H1 (cell line): Measurements from ENCODE around the gene RPS25. TPM values are rescaled to one million over a fixed set of nuclear protein-coding genes. Genes with fewer than 3 reads are reported as not detected.

Experiments used
- CTCF ChIA-PET: fragments of 300-600 bp; sonication (Branson Sonifier 250); formaldehyde crosslinking; loops from one replicate; lab custom pipeline; 2021; ENCODE audit not compliant: partially characterized antibody; lab: Charles Lee
- POLR2A ChIA-PET: fragments of 300-600 bp; sonication (Branson Sonifier 250); formaldehyde crosslinking; loops from one replicate; lab custom pipeline; 2021; ENCODE audit warnings: inconsistent platforms; ENCODE audit not compliant: partially characterized antibody; lab: Charles Lee
- DNase-seq, 2 experiments: peaks; one replicate each; pipeline versions ENCODE4 v3.0.0 to v3.0.0-alpha.2; 2010 to 2022; ENCODE audit warnings: low spot score in 2 of 2, low read depth in 1 of 2, mixed read lengths in 1 of 2
- FAIRE-seq: peaks from 2 replicates; lab custom pipeline; 2011; peaks lifted over from hg19 to GRCh38; lab: Jason Lieb, UNC
- H2AFZ ChIP-seq: 2 replicates; pipeline ENCODE4 v1.8.1; 2012; ENCODE audit warnings: low read length, inconsistent platforms
- H2AK5ac ChIP-seq: 2 replicates; pipeline ENCODE4 v1.6.1; 2013; ENCODE audit warnings: low read depth, low read length
- H2BK120ac ChIP-seq: replicated peaks from 2 replicates; pipeline ENCODE3; 2013; ENCODE audit warnings: low read depth, low read length, inconsistent platforms
- H2BK12ac ChIP-seq: 2 replicates; pipeline ENCODE4 v1.6.1; 2013; ENCODE audit warnings: low read depth, low read length
- H2BK15ac ChIP-seq: 2 replicates; pipeline ENCODE4 v1.6.1; 2013; ENCODE audit warnings: low read length
- H2BK20ac ChIP-seq: 2 replicates; pipeline ENCODE4 v1.6.1; 2013; ENCODE audit warnings: low read length
- H2BK5ac ChIP-seq: 2 replicates; pipeline ENCODE4 v1.6.1; 2013; ENCODE audit warnings: low read depth, low read length
- H3K14ac ChIP-seq: 2 replicates; pipeline ENCODE4 v1.6.1; 2013; ENCODE audit warnings: inconsistent platforms; ENCODE audit not compliant: insufficient read length
- H3K18ac ChIP-seq: 2 replicates; pipeline ENCODE4 v1.6.1; 2013; ENCODE audit warnings: low read length; ENCODE audit errors: extremely low read depth
- H3K23ac ChIP-seq: 2 replicates; pipeline ENCODE4 v1.6.1; 2013; ENCODE audit warnings: inconsistent platforms; ENCODE audit not compliant: insufficient read length
- H3K23me2 ChIP-seq: 2 replicates; pipeline ENCODE4 v1.6.1; 2013; ENCODE audit warnings: low read depth, low read length
- H3K27ac ChIP-seq: 2 replicates; pipeline ENCODE4 v1.6.1; 2011; ENCODE audit warnings: low read depth, low read length, inconsistent platforms
- H3K27me3 ChIP-seq, 4 experiments: replicated peaks in 1 of 4; 1 replicate in 1 of 4; 2 replicates in 3 of 4; pipeline versions ENCODE4 v1.6.1 to v1.8.1; 2011 to 2013; ENCODE audit warnings: low read length in 3 of 4, mild to moderate bottlenecking in 3 of 4, inconsistent platforms in 2 of 4, mixed read lengths in 2 of 4, moderate library complexity in 1 of 4; ENCODE audit not compliant: control insufficient read depth in 3 of 4, insufficient read depth in 3 of 4; ENCODE audit errors: extremely low read depth in 1 of 4
- H3K36me3 ChIP-seq, 4 experiments: 2 replicates each; pipeline versions ENCODE4 v1.6.1 to v1.8.1; 2011 to 2013; ENCODE audit warnings: mild to moderate bottlenecking in 4 of 4, low read length in 3 of 4, moderate library complexity in 2 of 4, control low read depth in 1 of 4, inconsistent platforms in 1 of 4; ENCODE audit not compliant: insufficient read depth in 4 of 4, control insufficient read depth in 2 of 4
- H3K4ac ChIP-seq: replicated peaks from 2 replicates; pipeline ENCODE3; 2013; ENCODE audit warnings: low read length, low read depth, mixed read lengths, inconsistent platforms; ENCODE audit not compliant: insufficient read length
- H3K4me1 ChIP-seq, 4 experiments: replicated peaks in 1 of 4; 1 replicate in 1 of 4; 2 replicates in 3 of 4; pipeline versions ENCODE4 v1.6.1 to v1.8.1; 2011 to 2013; ENCODE audit warnings: low read length in 3 of 4, inconsistent platforms in 2 of 4, mixed read lengths in 1 of 4; ENCODE audit not compliant: insufficient read depth in 4 of 4, control insufficient read depth in 3 of 4
- H3K4me2 ChIP-seq, 2 experiments: 2 replicates each; pipeline versions ENCODE4 v1.6.1 to v1.8.1; 2011 to 2013; ENCODE audit warnings: low read depth in 2 of 2, low read length in 2 of 2, control low read depth in 1 of 2, inconsistent platforms in 1 of 2, mild to moderate bottlenecking in 1 of 2; ENCODE audit not compliant: insufficient read depth in 1 of 2
- H3K4me3 ChIP-seq, 4 experiments: fragments of 200-600, 300-600 bp in 1 of 4; sonication (generic), shearing (Covaris generic), sonication (Bioruptor Twin) in 1 of 4; 2 replicates each; pipeline versions ENCODE4 v1.5.1 to v1.8.1; 2011 to 2016; ENCODE audit warnings: low read length in 4 of 4, low read depth in 3 of 4, control low read depth in 2 of 4, inconsistent platforms in 2 of 4, mild to moderate bottlenecking in 2 of 4, mixed read lengths in 1 of 4, moderate library complexity in 1 of 4; ENCODE audit not compliant: insufficient read depth in 2 of 4; ENCODE audit errors: extremely low read depth in 1 of 4
- H3K56ac ChIP-seq: replicated peaks from 2 replicates; pipeline ENCODE3; 2013; ENCODE audit warnings: low read depth, mild to moderate bottlenecking, mixed read lengths, low read length, inconsistent platforms; ENCODE audit not compliant: insufficient read length
- H3K79me1 ChIP-seq: 2 replicates; pipeline ENCODE4 v1.6.1; 2013; ENCODE audit warnings: low read depth, low read length, control low read depth
- H3K79me2 ChIP-seq, 2 experiments: 2 replicates each; pipeline versions ENCODE4 v1.6.1 to v1.8.1; 2012 to 2013; ENCODE audit warnings: low read length in 2 of 2, mild to moderate bottlenecking in 2 of 2, inconsistent platforms in 1 of 2; ENCODE audit not compliant: insufficient read depth in 2 of 2, control insufficient read depth in 1 of 2
- H3K9ac ChIP-seq, 4 experiments: replicated peaks in 1 of 4; 1 replicate in 1 of 4; 2 replicates in 3 of 4; pipeline versions ENCODE4 v1.6.1 to v1.8.1; 2011 to 2013; ENCODE audit warnings: low read depth in 3 of 4, low read length in 3 of 4, control low read depth in 2 of 4, mild to moderate bottlenecking in 2 of 4, moderate library complexity in 2 of 4, inconsistent platforms in 1 of 4; ENCODE audit errors: extremely low read depth in 1 of 4
- H3K9me3 ChIP-seq, 2 experiments: 2 replicates each; pipeline versions ENCODE4 v1.6.1 to v1.8.1; 2012 to 2013; ENCODE audit warnings: mild to moderate bottlenecking in 2 of 2, moderate library complexity in 2 of 2, control low read depth in 1 of 2, inconsistent platforms in 1 of 2, low read depth in 1 of 2, low read length in 1 of 2, mixed read lengths in 1 of 2; ENCODE audit not compliant: insufficient read depth in 2 of 2
- H4K20me1 ChIP-seq, 2 experiments: replicated peaks in 1 of 2; 2 replicates each; pipeline versions ENCODE3 to v1.8.1; 2011 to 2013; ENCODE audit warnings: inconsistent platforms in 2 of 2, low read length in 2 of 2, mild to moderate bottlenecking in 1 of 2; ENCODE audit not compliant: insufficient read depth in 2 of 2, control insufficient read depth in 1 of 2
- H4K5ac ChIP-seq: 2 replicates; pipeline ENCODE4 v1.6.1; 2013; ENCODE audit warnings: low read length, low read depth, mixed read lengths, inconsistent platforms; ENCODE audit not compliant: insufficient read length
- H4K8ac ChIP-seq: 2 replicates; pipeline ENCODE4 v1.8.0; 2013; ENCODE audit warnings: mild to moderate bottlenecking, moderate library complexity, low read length, inconsistent platforms; ENCODE audit not compliant: insufficient read depth; ENCODE audit errors: extremely low read depth
- H4K91ac ChIP-seq: replicated peaks from 2 replicates; pipeline ENCODE3; 2013; ENCODE audit warnings: low read length, mixed read lengths, inconsistent platforms; ENCODE audit not compliant: insufficient read length
- BCL11A ChIP-seq, 2 experiments: IDR thresholded peaks; one replicate each; pipeline ENCODE4 v1.6.1; 2011; ENCODE audit warnings: low read depth in 2 of 2, low read length in 2 of 2, mild to moderate bottlenecking in 2 of 2
- CREB1 ChIP-seq: IDR thresholded peaks from 2 replicates; pipeline ENCODE4 v1.6.1; 2012; ENCODE audit warnings: inconsistent platforms
- HDAC2 ChIP-seq, 2 experiments: fragments of 300-600 bp in 1 of 2; sonication (generic) in 1 of 2; IDR thresholded peaks; 2 replicates each; pipeline ENCODE4 v1.6.1; 2011 to 2012; ENCODE audit warnings: low read depth in 2 of 2, low read length in 2 of 2, mild to moderate bottlenecking in 2 of 2, moderate library complexity in 2 of 2, borderline replicate concordance in 1 of 2, inconsistent platforms in 1 of 2
- HDAC6 ChIP-seq: IDR thresholded peaks from one replicate; pipeline ENCODE4 v1.7.1; 2012; ENCODE audit warnings: low read depth, mild to moderate bottlenecking, inconsistent platforms, low read length, moderate library complexity
- JUN ChIP-seq: IDR thresholded peaks from 2 replicates; pipeline ENCODE4 v1.6.1; 2011; ENCODE audit warnings: low read depth, mild to moderate bottlenecking, improper control_type of control experiment, low read length
- KDM5A ChIP-seq: fragments of 200-600 bp; IDR thresholded peaks from 2 replicates; pipeline ENCODE4 v1.7.1; 2012; ENCODE audit warnings: mild to moderate bottlenecking, low read length, inconsistent platforms, mixed read lengths
- MAX ChIP-seq: IDR thresholded peaks from 2 replicates; pipeline ENCODE4 v1.6.1; 2012; ENCODE audit warnings: inconsistent platforms
- POLR2AphosphoS5 ChIP-seq: IDR thresholded peaks from 2 replicates; pipeline ENCODE4 v1.6.1; 2011; ENCODE audit warnings: low read depth, low read length
- SAP30 ChIP-seq: fragments of 300-600 bp; sonication (generic); IDR thresholded peaks from 2 replicates; pipeline ENCODE4 v1.7.1; 2012; ENCODE audit warnings: low read length, moderate library complexity, mild to moderate bottlenecking, inconsistent platforms; ENCODE audit not compliant: insufficient read depth, insufficient replicate concordance
- SIRT6 ChIP-seq: IDR thresholded peaks from one replicate; pipeline ENCODE4 v1.7.1; 2012; ENCODE audit warnings: low read length, inconsistent platforms
- SUZ12 ChIP-seq: fragments of 200-600 bp; sonication (generic); IDR thresholded peaks from 2 replicates; pipeline ENCODE4 v1.6.1; 2012; ENCODE audit warnings: mild to moderate bottlenecking, inconsistent platforms, low read length, moderate library complexity, mixed read lengths
- TAF1 ChIP-seq: IDR thresholded peaks from 2 replicates; pipeline ENCODE4 v1.6.1; 2011; ENCODE audit warnings: mild to moderate bottlenecking, low read depth, low read length
- TAF7 ChIP-seq: optimal IDR thresholded peaks from 2 replicates; pipeline ENCODE3; 2011; ENCODE audit warnings: low read depth, mild to moderate bottlenecking, inconsistent platforms, low read length, moderate library complexity, borderline replicate concordance
- TEAD4 ChIP-seq: IDR thresholded peaks from 2 replicates; pipeline ENCODE4 v1.6.1; 2012; ENCODE audit warnings: low read depth, low read length, inconsistent platforms, mixed read lengths
- YY1 ChIP-seq: IDR thresholded peaks from 2 replicates; pipeline ENCODE4 v1.6.1; 2011; ENCODE audit warnings: low read depth, mild to moderate bottlenecking, low read length
- WGBS, 2 experiments: shearing (Covaris generic) in 1 of 2; methylation state at CpG; one replicate each; pipeline versions ENCODE4 v1.1.6 to v1.1.7; 2013 to 2015; ENCODE audit warnings: low lambda C conversion rate in 2 of 2, mixed read lengths in 2 of 2, inconsistent platforms in 1 of 2, low coverage in 1 of 2, missing lambda C conversion rate in 1 of 2; ENCODE audit not compliant: insufficient replicate concordance in 2 of 2, insufficient coverage in 1 of 2, insufficient read length in 1 of 2; ENCODE audit errors: extremely low coverage in 1 of 2, missing lambda C conversion rate in 1 of 2; 5-methylcytosine and 5-hydroxymethylcytosine counted together
- polyA plus RNA-seq, 7 experiments: library from polyadenylated mRNA; depleted of rRNA in 3 of 7; stranded (reverse) in 5 of 7; unstranded in 2 of 7; fragments of >200 nt in 5 of 7; fragments of 200-250 nt in 2 of 7; gene quantifications; 1 replicate in 5 of 7; 2 replicates in 1 of 7; 4 replicates in 1 of 7; pipeline versions ENCODE4 v1.2.1 to v1.2.3, GENCODE V29; 2011 to 2013; ENCODE audit warnings: missing spikeins in 2 of 7, mixed read lengths in 2 of 7
- total RNA-seq: library from RNA; stranded (reverse); fragmentation: NEBNext Ultra II Directional; extraction: Animal tissue kit (Norgen Biotek cat#: 25700); gene quantifications from 2 replicates; pipeline ENCODE4 v1.2.1, GENCODE V29; 2021

The RPS25 gene
- total and polyA plus RNA-seq, 2 of the 8 experiments (the other 6 are each of a cell fraction or from before 2014, with no cell fraction given): 1,525 to 1,643 TPM

GRCh38 chr11:119049081-119049480 lies 30.9 kb upstream of the RPS25 start:
- Histone ChIP-seq H3K18ac (no peak overlapping the region), H3K14ac (no peak overlapping the region), H3K23me2 (no peaks in the 10 kb centered on the region; the same call in 1 of the 2 replicates), H2AK5ac (no peak overlapping the region), H3K79me1 (0 out of 2 replicates have a peak, but pooled peaks cover 5% of the 10 kb centered on the region), H2AFZ (no peak overlapping the region), H4K8ac (no peak overlapping the region), H3K56ac (no peak overlapping the region), H2BK20ac (no peak overlapping the region), H4K20me1 (peaks cover 3 to 29% of the 10 kb centered on the region in 2 experiments), H3K79me2 (no peaks in the 10 kb centered on the region), H2BK12ac (no peak overlapping the region), H4K5ac (no peak overlapping the region), H3K4me3 (no peak overlapping the region), H3K4me2 (no peak overlapping the region), H3K4ac (no peak overlapping the region), H3K4me1 (peaks cover 0 to 3% (median 0%) of the 10 kb centered on the region in 4 experiments; a peak in 1 of 7 replicates), H2BK15ac (no peak overlapping the region), H3K23ac (no peak overlapping the region), H2BK120ac (no peak overlapping the region), H2BK5ac (no peak overlapping the region), H3K36me3 (peaks cover 57 to 85% (median 80%) of the 10 kb centered on the region in 4 experiments), H3K27ac (no peak overlapping the region), H3K27me3 (no peaks in the 10 kb centered on the region), H4K91ac (no peak overlapping the region), H3K9ac (no peak overlapping the region), H3K9me3 (no peaks in the 10 kb centered on the region)
- FAIRE-seq: no peak
- CTCF ChIA-PET: interaction anchor here (0.6 to 1.4 kb wide), 2 partner anchors 24 to 37 kb away, joined by 3 read pairs; no protein-coding TSS in a partner anchor
- POLR2A ChIA-PET: interaction anchor here (1.2 to 2.2 kb wide), 3 partner anchors 20 to 52 kb away, joined by 4 to 10 read pairs (median 4); partner anchors contain the start of genes RPS25 and TRAPPC4
- no peak for DNase-seq
- WGBS, 2 experiments: 95% methylated on average over 7 of the region's 7 CpGs; no CpG with 5 or more reads in 1 of the 2 experiments
- no peak for TF ChIP-seq CREB1
- TF ChIP-seq TAF1: no peak
- no peak for TF ChIP-seq BCL11A (IDR thresholded peaks at IDR 0.05; ENCODE audit: low read depth in 2 of 2, low read length in 2 of 2)
- no peak for TF ChIP-seq YY1
- no peak for TF ChIP-seq SIRT6
- no peak for TF ChIP-seq TAF7
- no peak for TF ChIP-seq JUN
- no peak for TF ChIP-seq KDM5A
- no peak for TF ChIP-seq POLR2AphosphoS5
- no peak for TF ChIP-seq TEAD4
- TF ChIP-seq HDAC2 (IDR thresholded peaks at IDR 0.05; ENCODE audit: borderline replicate concordance in 1 of 2, low read depth in 2 of 2, low read length in 2 of 2): no peak
- TF ChIP-seq SUZ12: no peak
- no peak for TF ChIP-seq SAP30
- TF ChIP-seq HDAC6: no peak
- no peak for TF ChIP-seq MAX
